Measurements from ENCODE around the gene CAGE1.
"Not testable (repeated sequence)": the region's sequence is repeated elsewhere in the genome, so short reads cannot be mapped to it uniquely, and the experiment has no call there.

CAGE1 gene

GRCh38 chr6:7316658-7317533, 72.6 kb downstream of the CAGE1 start:
- TF ChIP-seq POLR2A (IDR thresholded peaks at IDR 0.05; ENCODE audit: extremely low read depth, insufficient read length): no peak
- no peak for TF ChIP-seq MYC (IDR thresholded peaks at IDR 0.05; ENCODE audit: low read depth, low read length)
- no peak for TF ChIP-seq CTCF (IDR thresholded peaks at IDR 0.05; ENCODE audit: low read depth, low read length)
- TF ChIP-seq MAX (IDR thresholded peaks at IDR 0.05; ENCODE audit: low read depth, low read length): no peak
- no peak overlapping the region for H3K4me3 ChIP-seq (ENCODE audit: low read depth, low read length)
- DNase-seq (ENCODE audit: low read depth): no peak

- no peak for DNase-seq (ENCODE audit: low read depth)
- TF ChIP-seq CTCF (IDR thresholded peaks at IDR 0.05; ENCODE audit: low read depth, low read length) (no peak), POLR2A (IDR thresholded peaks at IDR 0.05; ENCODE audit: extremely low read depth, insufficient read length) (no peak), MYC (IDR thresholded peaks at IDR 0.05; ENCODE audit: low read depth, low read length) (no peak), MAX (IDR thresholded peaks at IDR 0.05; ENCODE audit: low read depth, low read length) (no peak)
- no peak overlapping the region for H3K4me3 ChIP-seq (ENCODE audit: low read depth, low read length)
Measured at GRCh38 chr6:7315948-7316365, 73.6 kb downstream of the CAGE1 start.

- not testable (repeated sequence) for H3K4me3 ChIP-seq (ENCODE audit: low read depth, low read length); DNase-seq (ENCODE audit: low read depth)
Measured at GRCh38 chr6:7315087-7315947, 74.2 kb downstream of the CAGE1 start.

GRCh38 chr6:7314414-7314813, 75.1 kb downstream of the CAGE1 start:
- no peak for TF ChIP-seq MYC (IDR thresholded peaks at IDR 0.05; ENCODE audit: low read depth, low read length)
- TF ChIP-seq MAX (IDR thresholded peaks at IDR 0.05; ENCODE audit: low read depth, low read length): no peak
- TF ChIP-seq CTCF (IDR thresholded peaks at IDR 0.05; ENCODE audit: low read depth, low read length): no peak
- TF ChIP-seq POLR2A (IDR thresholded peaks at IDR 0.05; ENCODE audit: extremely low read depth, insufficient read length): no peak
- no peak overlapping the region for H3K4me3 ChIP-seq (ENCODE audit: low read depth, low read length)
- DNase-seq (ENCODE audit: low read depth): no peak

- TF ChIP-seq MYC (IDR thresholded peaks at IDR 0.05; ENCODE audit: low read depth, low read length) (no peak), MAX (IDR thresholded peaks at IDR 0.05; ENCODE audit: low read depth, low read length) (no peak), CTCF (IDR thresholded peaks at IDR 0.05; ENCODE audit: low read depth, low read length) (no peak), POLR2A (IDR thresholded peaks at IDR 0.05; ENCODE audit: extremely low read depth, insufficient read length) (no peak)
- DNase-seq (ENCODE audit: low read depth): no peak
- H3K4me3 ChIP-seq (ENCODE audit: low read depth, low read length): peak overlapping the region; percentile 51
Measured at GRCh38 chr6:7313505-7314165, 75.9 kb downstream of the CAGE1 start.
